Neural cell (in vitro differentiated cells): ENCODE results near the gene SLC39A13. TPM values are rescaled to one million over a fixed set of nuclear protein-coding genes. Genes with fewer than 3 reads are reported as not detected.
A peak's percentile ranks its signal among the peaks of the same experiment; 100 is the strongest.

Experiments used
- H2AFZ ChIP-seq: fragments of 200-600, 300-800 bp; sonication (generic), shearing (Covaris generic); 2 replicates; pipeline ENCODE4 v1.6.0; 2014; ENCODE audit warnings: low read depth, mild to moderate bottlenecking, antibody characterized with exemption, low read length, moderate library complexity
- H3F3A ChIP-seq: fragments of 200-600 bp; shearing (Covaris generic); 2 replicates; pipeline ENCODE4 v1.6.1; 2016; ENCODE audit warnings: mild to moderate bottlenecking, moderate library complexity, mixed read lengths, antibody characterized with exemption, low read length; ENCODE audit not compliant: insufficient read depth, poor library complexity, severe bottlenecking
- H3K27ac ChIP-seq: fragments of 200-600, 300-800 bp; sonication (generic), shearing (Covaris generic); 2 replicates; pipeline ENCODE4 v1.5.1; 2014; ENCODE audit warnings: mild to moderate bottlenecking, low read length, moderate library complexity
- H3K27me3 ChIP-seq: fragments of 300-800, 200-600 bp; sonication (generic), shearing (Covaris generic); 2 replicates; pipeline ENCODE4 v1.6.0; 2014; ENCODE audit warnings: mild to moderate bottlenecking, low read depth, low read length, moderate library complexity; ENCODE audit not compliant: insufficient read depth
- H3K36me3 ChIP-seq: fragments of 300-800, 200-600 bp; sonication (generic), shearing (Covaris generic); 2 replicates; pipeline ENCODE4 v1.5.1; 2014; ENCODE audit warnings: mild to moderate bottlenecking, antibody characterized with exemption, low read length, moderate library complexity; ENCODE audit not compliant: insufficient read depth
- H3K4me2 ChIP-seq: fragments of 300-800, 200-600 bp; sonication (generic), shearing (Covaris generic); 2 replicates; pipeline ENCODE4 v1.6.0; 2014; ENCODE audit warnings: mild to moderate bottlenecking, low read length
- H3K4me3 ChIP-seq: fragments of 300-800, 200-600 bp; sonication (generic), shearing (Covaris generic); 2 replicates; pipeline ENCODE4 v1.5.1; 2014; ENCODE audit warnings: mild to moderate bottlenecking, low read length, moderate library complexity
- H3K79me2 ChIP-seq: fragments of 200-600 bp; shearing (Covaris generic); replicated peaks from 2 replicates; pipeline ENCODE4 v1.6.0; 2014; ENCODE audit warnings: mild to moderate bottlenecking, low read length, moderate library complexity; ENCODE audit not compliant: insufficient read depth
- H3K9ac ChIP-seq: fragments of 300-800, 200-600 bp; sonication (generic), shearing (Covaris generic); 2 replicates; pipeline ENCODE4 v1.6.1; 2016; ENCODE audit warnings: mild to moderate bottlenecking, low read length, mixed read lengths
- H3K9me2 ChIP-seq: fragments of 200-600 bp; shearing (Covaris generic); 2 replicates; pipeline ENCODE4 v1.6.1; 2016; ENCODE audit warnings: mild to moderate bottlenecking, low read length, mixed read lengths; ENCODE audit not compliant: insufficient read depth
- H3K9me3 ChIP-seq: fragments of 200-600, 300-800 bp; sonication (generic), shearing (Covaris generic); 2 replicates; pipeline ENCODE4 v1.6.1; 2016; ENCODE audit warnings: mild to moderate bottlenecking, mixed run types, low read length, moderate library complexity, mixed read lengths
- H4K20me1 ChIP-seq: fragments of 200-600 bp; shearing (Covaris generic); 2 replicates; pipeline ENCODE4 v1.6.1; 2016; ENCODE audit warnings: mild to moderate bottlenecking, mixed run types; ENCODE audit not compliant: insufficient read depth
- CTCF ChIP-seq: fragments of 450-650 bp; IDR thresholded peaks from 2 replicates; pipeline ENCODE4 v1.5.1; 2014; ENCODE audit warnings: antibody characterized with exemption, mild to moderate bottlenecking, moderate library complexity; ENCODE audit not compliant: poor library complexity, severe bottlenecking
- EP300 ChIP-seq: fragments of 450-650 bp; conservative IDR thresholded peaks from 2 replicates; pipeline ENCODE4 v1.6.1; 2014; ENCODE audit warnings: antibody characterized with exemption, mild to moderate bottlenecking, moderate library complexity; ENCODE audit not compliant: poor library complexity, severe bottlenecking
- EZH2 ChIP-seq: fragments of 200-600, 300-800 bp; shearing (Covaris generic), sonication (generic); IDR thresholded peaks from 2 replicates; pipeline ENCODE4 v1.6.1; 2014; ENCODE audit warnings: antibody characterized with exemption, low read length, borderline replicate concordance, mild to moderate bottlenecking; ENCODE audit not compliant: insufficient read depth, poor library complexity, severe bottlenecking
- MXI1 ChIP-seq: fragments of 450-650 bp; conservative IDR thresholded peaks from 2 replicates; pipeline ENCODE4 v1.6.1; 2014; ENCODE audit warnings: antibody characterized with exemption, mild to moderate bottlenecking; ENCODE audit not compliant: poor library complexity, severe bottlenecking
- POLR2AphosphoS5 ChIP-seq: IDR thresholded peaks from 2 replicates; pipeline ENCODE4 v1.6.1; 2012
- RAD21 ChIP-seq: fragments of 450-650 bp; conservative IDR thresholded peaks from 2 replicates; pipeline ENCODE4 v1.6.1; 2014; ENCODE audit warnings: antibody characterized with exemption, mild to moderate bottlenecking, moderate library complexity
- REST ChIP-seq: IDR thresholded peaks from 2 replicates; pipeline ENCODE4 v1.6.1; 2012; ENCODE audit warnings: borderline replicate concordance
- SMC3 ChIP-seq: fragments of 450-650 bp; conservative IDR thresholded peaks from 2 replicates; pipeline ENCODE4 v1.6.1; 2014; ENCODE audit warnings: antibody characterized with exemption, mild to moderate bottlenecking, moderate library complexity; ENCODE audit not compliant: poor library complexity
- TAF1 ChIP-seq: IDR thresholded peaks from 2 replicates; pipeline ENCODE4 v1.6.1; 2012; ENCODE audit warnings: low read depth
- polyA plus RNA-seq: library from polyadenylated mRNA; depleted of rRNA; stranded (reverse); fragments of >200 nt; gene quantifications from 2 replicates; pipeline ENCODE4 v1.2.3, GENCODE V29; 2014

The SLC39A13 gene
- polyA plus RNA-seq, 1 donor from 2014 or later: 48.0 TPM

GRCh38 chr11:47426062-47426956 lies 17.9 kb downstream of the SLC39A13 start, which contains the start of gene PSMC3:
Gene PSMC3, minus strand, starts transcription at chr11:47426439. Its CDS starts 160 bp downstream, at chr11:47426279.
- peak; percentile 45 for TF ChIP-seq SMC3
- TF ChIP-seq EZH2: no peak
- peak; percentile 99 for TF ChIP-seq EP300
- TF ChIP-seq POLR2AphosphoS5: peak; percentile 92
- peak; percentile 85 for TF ChIP-seq TAF1
- peak; percentile 80 for TF ChIP-seq MXI1
- peak; percentile 92 for TF ChIP-seq REST
- peak; percentile 50 for TF ChIP-seq RAD21
- TF ChIP-seq CTCF: no peak
- H3K9me3 ChIP-seq: no peaks in the 10 kb centered on the region

GRCh38 chr11:47430524-47430923 lies 22.1 kb downstream of the SLC39A13 start:
- no peaks in the 10 kb centered on the region for H3K9me3 ChIP-seq
- no peak overlapping the region for H3K27ac ChIP-seq
- H4K20me1 ChIP-seq: no peaks in the 10 kb centered on the region
- no peaks in the 10 kb centered on the region for H3K27me3 ChIP-seq
- H3K4me2 ChIP-seq: no peak overlapping the region
- H3K9ac ChIP-seq: no peak overlapping the region
- H3K9me2 ChIP-seq: no peaks in the 10 kb centered on the region
- H2AFZ ChIP-seq: no peak overlapping the region
- no peak for TF ChIP-seq RAD21
- TF ChIP-seq TAF1: no peak
- TF ChIP-seq MXI1: no peak
- no peak for TF ChIP-seq POLR2AphosphoS5
- no peak for TF ChIP-seq CTCF
- TF ChIP-seq REST: no peak
- no peak for TF ChIP-seq EP300
- TF ChIP-seq EZH2: no peak
- TF ChIP-seq SMC3: no peak
- H3K36me3 ChIP-seq: no peaks in the 10 kb centered on the region
- H3K79me2 ChIP-seq: peaks cover 5% of the 10 kb centered on the region
- H3F3A ChIP-seq: no peaks in the 10 kb centered on the region
- no peak overlapping the region for H3K4me3 ChIP-seq

More at GRCh38 chr11:47426062-47426956, 17.9 kb downstream of the SLC39A13 start, which contains the start of gene PSMC3:
- no peaks in the 10 kb centered on the region for H3F3A ChIP-seq
- H3K9ac ChIP-seq: peak within 1 kb of the TSS; percentile 91
- H4K20me1 ChIP-seq: no peaks in the 10 kb centered on the region
- H3K4me2 ChIP-seq: peak within 1 kb of the TSS; percentile 92
- H3K9me2 ChIP-seq: no peaks in the 10 kb centered on the region
- peak within 1 kb of the TSS; percentile 100 for H2AFZ ChIP-seq
- no peaks in the 10 kb centered on the region for H3K27me3 ChIP-seq
- no peaks in the 10 kb centered on the region for H3K36me3 ChIP-seq
- peak within 1 kb of the TSS; percentile 82 for H3K4me3 ChIP-seq
- H3K27ac ChIP-seq: peak within 1 kb of the TSS; percentile 85
- peaks cover 12% of the 10 kb centered on the region for H3K79me2 ChIP-seq
